HG02623 (cell line): ENCODE results near the gene MLH3.

Experiments used
- ATAC-seq: cut with Tn5 transposase; IDR thresholded peaks from one replicate; pipeline ENCODE4 v1.9.1; 2021; ENCODE audit warnings: moderate library complexity; ENCODE audit not compliant: unreplicated experiment

MLH3 gene

GRCh38 chr14:74973905-74974363 lies 77.3 kb downstream of the MLH3 start:
- ATAC-seq = no peak

GRCh38 chr14:74973003-74973653 lies 78.1 kb downstream of the MLH3 start:
- no peak for ATAC-seq

- no peak for ATAC-seq
Measured at GRCh38 chr14:74968811-74969210, 82.5 kb downstream of the MLH3 start.

- ATAC-seq = no peak
Measured at GRCh38 chr14:74965486-74966153, 85.6 kb downstream of the MLH3 start.

- ATAC-seq = no peak
Measured at GRCh38 chr14:74964787-74965485, 86.3 kb downstream of the MLH3 start.
